KBM-7 (cell line): ENCODE data around the gene CERS6.

Experiments
- DNase-seq: peaks from one replicate; pipeline ENCODE4 v3.0.0-alpha.2; 2015
- in situ Hi-C: fragments of 300-500 bp; cut with MboI; formaldehyde crosslinking; loops from 2 replicates; pipeline ENCODE4 v1.14.3; 2020; ENCODE audit warnings: low sequenced_read_pairs, low pct_unique_long_range_greater_than_20kb, mixed read lengths

Gene CERS6

DNA sequence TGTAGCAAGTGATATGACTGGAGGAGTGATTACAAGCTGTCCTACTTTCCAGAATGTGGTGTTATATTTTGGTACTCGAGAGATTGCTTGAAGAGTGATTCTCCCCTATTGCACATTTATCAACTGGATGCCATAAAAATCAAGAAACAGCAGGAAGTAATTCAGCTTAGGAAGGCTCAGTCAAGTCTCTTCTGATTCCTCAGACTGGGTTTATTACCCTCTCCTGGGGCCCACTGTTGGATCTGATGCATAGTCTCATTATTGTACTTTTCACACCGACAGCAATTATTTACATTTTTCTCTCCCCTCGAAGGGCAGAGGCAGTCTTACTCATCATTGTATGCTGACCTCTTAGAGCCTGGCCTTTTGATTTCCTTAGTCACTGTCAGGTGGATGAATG, 355.6 kb downstream of the CERS6 start:
- in situ Hi-C loops: no loop called here
- no peak for DNase-seq

DNA sequence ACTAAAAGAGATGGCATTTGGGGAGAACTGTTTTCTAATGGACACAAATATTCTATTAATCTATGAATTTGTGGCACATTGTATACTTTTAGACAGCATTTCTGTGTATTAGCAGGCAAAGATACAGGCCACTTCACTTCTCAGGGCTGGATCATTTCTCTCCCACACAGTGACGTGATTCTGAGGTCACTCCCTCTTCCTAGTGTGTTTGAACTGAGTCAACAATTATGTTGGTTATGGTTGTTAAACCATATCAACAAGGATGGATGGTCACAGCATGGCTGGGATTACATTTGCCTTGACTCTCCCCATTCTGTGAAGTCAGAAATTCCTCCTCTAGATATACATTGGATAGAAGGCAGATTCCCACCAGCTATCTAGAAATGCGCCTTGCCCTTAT, 358.0 kb downstream of the CERS6 start:
- in situ Hi-C loops: no loop called here
- DNase-seq: no peak

DNA sequence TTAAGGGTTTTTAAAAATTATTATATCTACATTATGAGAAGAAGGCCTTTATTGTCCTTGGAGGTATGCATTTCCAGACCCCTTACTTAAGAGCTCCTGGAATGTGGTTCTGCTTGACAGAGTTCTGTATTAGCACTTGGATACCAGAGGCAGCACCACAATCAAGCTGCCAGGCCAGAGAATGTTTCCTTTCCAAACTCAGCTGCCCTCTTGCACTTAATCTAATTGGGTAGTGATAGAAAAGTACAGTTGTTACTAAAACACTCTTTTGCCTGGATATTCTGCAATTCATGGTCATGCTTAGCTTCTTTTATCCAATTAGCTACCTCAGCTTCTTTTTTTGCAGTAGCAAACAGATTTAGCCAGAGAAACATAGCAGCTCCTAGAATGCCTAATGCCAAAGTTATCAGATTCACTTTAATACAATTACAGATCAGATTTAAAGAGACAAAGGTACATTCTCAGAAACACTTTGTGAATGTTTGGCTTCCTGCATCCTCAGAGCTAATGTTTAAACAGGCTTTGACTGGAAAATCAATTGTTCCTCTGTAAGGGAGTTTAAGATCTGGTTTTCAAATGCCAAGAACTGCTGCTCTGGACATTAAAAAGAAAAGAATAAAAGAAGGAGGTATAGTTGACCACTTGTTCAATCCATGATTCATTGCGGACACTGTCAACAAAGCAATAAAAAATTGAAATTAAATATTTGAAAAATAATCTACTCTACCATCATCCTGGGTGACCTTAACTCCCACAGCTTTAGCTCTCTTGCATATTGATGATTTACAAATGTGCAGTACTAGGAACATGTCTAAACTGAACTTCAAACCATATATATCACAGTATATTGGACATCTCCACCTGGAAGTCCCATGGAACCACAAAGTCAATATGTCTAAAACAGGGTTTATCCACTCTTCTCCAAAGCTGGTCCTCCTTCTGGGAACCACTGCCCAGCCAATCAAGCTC, 359.2 kb downstream of the CERS6 start:
- in situ Hi-C loops: no loop called here

DNA sequence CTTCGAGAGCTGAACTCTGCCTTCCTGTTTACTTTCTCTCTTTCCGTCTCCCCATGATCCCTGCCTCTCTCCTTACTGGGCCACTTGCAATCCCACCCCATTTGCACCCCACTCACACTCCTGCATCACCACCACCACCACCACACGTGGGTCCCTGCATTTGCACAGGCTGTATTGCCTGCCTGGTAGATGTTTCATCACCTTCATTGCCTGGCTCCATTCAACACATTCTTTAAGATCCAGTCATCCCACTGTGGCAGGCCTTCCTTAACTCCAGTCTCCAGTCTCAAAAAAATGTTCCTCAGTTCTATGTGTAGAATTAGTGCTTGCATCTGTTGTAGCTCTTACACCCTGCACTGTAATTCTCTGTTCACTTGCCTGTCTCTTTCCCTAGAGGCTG, 360.3 kb downstream of the CERS6 start:
- no peak for DNase-seq
- in situ Hi-C loops: no loop called here

More for the DNA sequence above, 359.2 kb downstream of the CERS6 start:
- DNase-seq: no peak

DNA sequence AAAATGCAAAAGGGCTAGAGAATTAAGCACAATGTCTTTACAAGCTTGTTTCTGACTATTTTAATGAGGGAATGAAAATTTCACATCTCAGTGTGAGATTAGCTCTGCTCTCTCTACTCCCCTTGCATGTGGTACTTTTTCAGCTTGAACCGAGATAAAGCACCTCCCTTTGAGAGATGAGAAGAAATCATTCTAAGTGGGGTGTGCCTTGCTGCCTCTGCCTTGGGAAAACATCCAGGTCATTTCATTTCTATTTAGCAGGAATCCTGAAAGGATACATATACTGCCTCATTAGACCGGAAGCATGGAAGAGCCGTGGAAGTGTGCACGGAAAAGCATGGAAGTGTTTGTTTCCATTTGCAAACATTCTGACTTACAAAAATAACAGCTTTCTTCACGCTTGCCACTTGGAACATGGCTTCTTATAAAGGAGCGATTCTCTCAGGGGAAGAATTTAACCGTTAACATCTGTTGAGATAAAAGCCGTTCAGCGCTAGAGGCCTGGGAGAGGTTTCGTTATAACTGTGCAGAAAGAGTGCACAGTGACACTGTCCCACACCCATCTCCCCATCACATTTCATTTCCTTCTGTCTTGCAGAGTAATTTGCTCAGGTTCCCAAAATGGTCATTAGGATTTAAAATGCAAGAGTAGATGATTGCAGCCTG, 363.1 kb downstream of the CERS6 start:
- DNase-seq: no peak
- in situ Hi-C loops: no loop called here

DNA sequence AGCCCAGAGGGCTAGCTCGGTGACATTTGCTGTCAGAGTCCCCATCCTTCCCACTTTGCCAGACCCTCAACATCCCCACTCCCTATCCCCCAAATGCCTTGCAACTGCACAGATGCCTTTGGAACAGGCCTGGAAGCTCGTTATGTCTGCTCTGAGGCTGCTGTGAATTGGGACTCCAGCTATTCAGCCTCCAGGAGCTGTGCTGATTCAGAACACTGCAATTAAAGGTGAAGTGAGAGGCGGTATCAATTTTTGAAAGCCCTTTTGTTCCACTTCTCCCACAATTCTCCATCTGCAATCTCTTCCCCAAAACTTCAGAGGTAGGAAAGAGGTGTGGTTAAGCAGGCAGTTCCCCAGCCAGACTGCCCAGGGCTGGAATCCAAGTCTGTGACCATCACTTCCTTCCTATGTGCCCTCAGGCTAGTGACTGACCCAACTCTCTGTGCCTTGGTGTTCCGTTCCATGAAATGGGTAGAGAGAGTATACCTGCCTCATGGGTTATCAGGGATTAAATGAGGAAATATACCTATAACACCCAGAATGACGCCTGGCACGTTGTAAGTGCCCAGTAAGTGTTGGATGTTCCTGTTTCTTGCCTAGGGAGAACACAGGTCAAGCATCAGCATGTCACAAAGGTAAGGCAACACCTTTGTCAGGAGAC, 363.9 kb downstream of the CERS6 start:
- DNase-seq: no peak
- in situ Hi-C loops: no loop called here

DNA sequence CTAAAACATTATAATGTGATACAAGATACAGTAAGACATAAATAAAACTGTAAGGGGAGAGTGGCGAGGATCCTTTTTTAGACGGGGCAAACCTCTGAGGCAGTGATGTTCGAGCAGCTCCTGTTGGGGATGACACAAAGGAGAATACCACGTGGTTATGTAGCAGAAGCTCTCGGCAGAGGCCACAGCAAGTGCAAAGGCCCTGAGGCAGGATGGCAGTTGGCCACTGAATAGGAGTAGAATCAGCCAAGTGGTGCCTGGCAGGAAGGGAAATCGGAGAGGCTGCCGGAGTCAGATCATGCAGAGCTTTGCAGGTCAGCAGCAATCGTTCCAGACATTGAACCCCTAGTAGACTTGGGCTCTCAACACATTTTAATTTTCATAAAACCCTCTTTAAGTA, 365.5 kb downstream of the CERS6 start:
- DNase-seq: no peak
- in situ Hi-C loops: no loop called here

DNA sequence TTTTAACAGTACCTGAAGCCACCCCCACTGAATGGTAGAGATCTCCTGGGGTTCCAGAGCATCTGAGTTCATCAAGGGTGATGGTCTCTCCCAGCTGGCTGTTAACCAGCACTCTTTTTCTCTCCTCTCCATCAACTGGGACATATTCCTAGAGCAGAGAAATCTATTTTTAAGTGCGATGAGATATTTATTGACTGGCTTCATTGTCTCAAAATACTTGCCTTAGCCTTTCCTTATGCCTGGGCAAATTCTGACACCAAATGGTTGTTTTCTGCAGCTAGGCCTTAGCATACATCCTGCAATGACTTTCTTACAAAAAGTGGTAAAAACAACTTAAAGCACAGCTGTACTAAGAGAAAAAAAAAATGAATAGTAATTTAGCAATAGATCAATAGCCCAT, 365.9 kb downstream of the CERS6 start:
- in situ Hi-C loops: no loop called here
- DNase-seq: no peak
